ENCODE results near the gene RECQL5. TPM values are rescaled to one million over a fixed set of nuclear protein-coding genes. Genes with fewer than 3 reads are reported as not detected.

RECQL5 gene
- total RNA-seq, 1 donor from 2014 or later: 17.3 TPM

GRCh38 chr17:75679706-75680211, 12.8 kb upstream of the RECQL5 start:
- Histone ChIP-seq H3K4me3 (no peak overlapping the region), H3K9me3 (replicated peaks) (no peaks in the 10 kb centered on the region), H3K27ac (replicated peaks) (peak overlapping the region; percentile 87), H3K27me3 (ENCODE audit: low read depth) (no peaks in the 10 kb centered on the region), H3K4me1 (peaks cover 60% of the 10 kb centered on the region), H3K36me3 (no peaks in the 10 kb centered on the region)
- intact Hi-C loops (cut with micrococcal nuclease): loop anchor here (2.0 kb wide), 1 partner anchor 71 kb away; no protein-coding TSS in a partner anchor
- no peak for DNase-seq
- TF ChIP-seq, protein P1, sequence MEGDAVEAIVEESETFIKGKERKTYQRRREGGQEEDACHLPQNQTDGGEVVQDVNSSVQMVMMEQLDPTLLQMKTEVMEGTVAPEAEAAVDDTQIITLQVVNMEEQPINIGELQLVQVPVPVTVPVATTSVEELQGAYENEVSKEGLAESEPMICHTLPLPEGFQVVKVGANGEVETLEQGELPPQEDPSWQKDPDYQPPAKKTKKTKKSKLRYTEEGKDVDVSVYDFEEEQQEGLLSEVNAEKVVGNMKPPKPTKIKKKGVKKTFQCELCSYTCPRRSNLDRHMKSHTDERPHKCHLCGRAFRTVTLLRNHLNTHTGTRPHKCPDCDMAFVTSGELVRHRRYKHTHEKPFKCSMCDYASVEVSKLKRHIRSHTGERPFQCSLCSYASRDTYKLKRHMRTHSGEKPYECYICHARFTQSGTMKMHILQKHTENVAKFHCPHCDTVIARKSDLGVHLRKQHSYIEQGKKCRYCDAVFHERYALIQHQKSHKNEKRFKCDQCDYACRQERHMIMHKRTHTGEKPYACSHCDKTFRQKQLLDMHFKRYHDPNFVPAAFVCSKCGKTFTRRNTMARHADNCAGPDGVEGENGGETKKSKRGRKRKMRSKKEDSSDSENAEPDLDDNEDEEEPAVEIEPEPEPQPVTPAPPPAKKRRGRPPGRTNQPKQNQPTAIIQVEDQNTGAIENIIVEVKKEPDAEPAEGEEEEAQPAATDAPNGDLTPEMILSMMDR (IDR thresholded peaks at IDR 0.05; ENCODE audit: borderline replicate concordance): peak; percentile 60

GRCh38 chr17:75676461-75676860, 9.5 kb upstream of the RECQL5 start:
- no peak overlapping the region for H3K27ac ChIP-seq (replicated peaks)
- peaks cover 41% of the 10 kb centered on the region for H3K4me1 ChIP-seq
- intact Hi-C loops (cut with micrococcal nuclease): no loop called here
- no peaks in the 10 kb centered on the region for H3K27me3 ChIP-seq (ENCODE audit: low read depth)
- no peak overlapping the region for H3K4me3 ChIP-seq
- peaks cover 29% of the 10 kb centered on the region for H3K36me3 ChIP-seq
- H3K9me3 ChIP-seq (replicated peaks): no peaks in the 10 kb centered on the region
- TF ChIP-seq, protein P1 (IDR thresholded peaks at IDR 0.05; ENCODE audit: borderline replicate concordance): no peak
- no peak for DNase-seq

DNA sequence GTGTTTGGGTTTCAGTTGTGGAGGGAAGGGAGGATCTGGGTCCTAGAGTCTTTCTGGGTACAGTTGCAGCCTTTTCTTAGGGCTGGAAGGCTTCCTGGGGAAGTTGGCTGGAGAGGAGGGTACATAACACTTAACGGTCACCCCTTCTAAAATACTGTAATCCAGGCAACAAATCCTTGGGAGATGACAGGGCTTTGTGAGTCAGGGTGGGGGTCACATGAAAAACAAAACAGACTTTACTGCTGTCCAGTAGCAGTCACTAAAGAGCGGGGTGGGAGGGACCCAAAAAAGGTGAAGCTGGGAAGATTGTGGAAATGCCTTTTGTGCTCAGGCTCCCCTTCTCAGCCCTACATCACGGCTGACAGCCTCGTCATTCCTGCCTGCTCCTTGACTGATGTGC, 6.5 kb upstream of the RECQL5 start:
- DNase-seq: no peak
- intact Hi-C loops (cut with micrococcal nuclease): no loop called here
- peaks cover 33% of the 10 kb centered on the region for H3K4me1 ChIP-seq
- H3K9me3 ChIP-seq (replicated peaks): no peaks in the 10 kb centered on the region
- H3K27ac ChIP-seq (replicated peaks): no peak overlapping the region
- H3K4me3 ChIP-seq: no peak overlapping the region
- peaks cover 59% of the 10 kb centered on the region for H3K36me3 ChIP-seq
- TF ChIP-seq, protein P1 (IDR thresholded peaks at IDR 0.05; ENCODE audit: borderline replicate concordance): no peak
- no peaks in the 10 kb centered on the region for H3K27me3 ChIP-seq (ENCODE audit: low read depth)

GRCh38 chr17:75672011-75672410, 5.1 kb upstream of the RECQL5 start:
- Histone ChIP-seq H3K9me3 (replicated peaks) (no peaks in the 10 kb centered on the region), H3K27me3 (ENCODE audit: low read depth) (no peaks in the 10 kb centered on the region), H3K27ac (replicated peaks) (no peak overlapping the region), H3K4me3 (no peak overlapping the region), H3K36me3 (peaks cover 60% of the 10 kb centered on the region), H3K4me1 (peaks cover 45% of the 10 kb centered on the region)
- DNase-seq: no peak
- TF ChIP-seq, protein P1 (IDR thresholded peaks at IDR 0.05; ENCODE audit: borderline replicate concordance): no peak
- intact Hi-C loops (cut with micrococcal nuclease): no loop called here

DNA sequence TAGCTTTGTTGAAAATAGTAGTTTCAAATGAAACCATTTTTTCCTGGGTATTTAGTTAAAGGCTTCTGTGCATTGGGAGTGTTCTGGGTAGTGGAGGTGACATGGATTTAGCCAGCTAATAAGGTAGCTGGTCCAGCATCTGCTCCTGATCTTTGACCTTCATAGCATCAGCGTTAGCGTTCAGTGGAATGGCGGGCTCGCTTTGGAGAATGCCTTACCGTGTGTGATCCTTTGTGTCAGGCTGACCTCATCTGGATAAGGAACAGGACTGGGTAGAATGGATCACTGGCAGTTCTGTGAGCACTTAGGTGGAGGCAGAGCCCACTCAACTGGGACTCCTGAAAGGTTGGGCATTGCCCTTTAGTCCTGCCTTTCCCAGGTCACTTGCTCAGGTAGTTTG, 3.9 kb upstream of the RECQL5 start:
- DNase-seq: no peak
- intact Hi-C loops (cut with micrococcal nuclease): no loop called here
- H3K27me3 ChIP-seq (ENCODE audit: low read depth): no peaks in the 10 kb centered on the region
- no peak overlapping the region for H3K27ac ChIP-seq (replicated peaks)
- no peaks in the 10 kb centered on the region for H3K9me3 ChIP-seq (replicated peaks)
- H3K4me1 ChIP-seq: peaks cover 56% of the 10 kb centered on the region
- no peak overlapping the region for H3K4me3 ChIP-seq
- TF ChIP-seq, protein P1 (IDR thresholded peaks at IDR 0.05; ENCODE audit: borderline replicate concordance): no peak
- H3K36me3 ChIP-seq: peaks cover 60% of the 10 kb centered on the region

All from left ventricle myocardium inferior (tissue), 1 donor.